DMS 273 treated with DMSO at 0.1 percent for 48 hours (cell line): ENCODE data around the gene IGSF9.

ENCODE experiments used
- DNase-seq: peaks from one replicate; lab custom pipeline; 2025; lab: John Stamatoyannopoulos, UW

IGSF9 gene

GRCh38 chr1:159974350-159974965 lies 29.0 kb upstream of the IGSF9 start:
- no peak for DNase-seq

DNA sequence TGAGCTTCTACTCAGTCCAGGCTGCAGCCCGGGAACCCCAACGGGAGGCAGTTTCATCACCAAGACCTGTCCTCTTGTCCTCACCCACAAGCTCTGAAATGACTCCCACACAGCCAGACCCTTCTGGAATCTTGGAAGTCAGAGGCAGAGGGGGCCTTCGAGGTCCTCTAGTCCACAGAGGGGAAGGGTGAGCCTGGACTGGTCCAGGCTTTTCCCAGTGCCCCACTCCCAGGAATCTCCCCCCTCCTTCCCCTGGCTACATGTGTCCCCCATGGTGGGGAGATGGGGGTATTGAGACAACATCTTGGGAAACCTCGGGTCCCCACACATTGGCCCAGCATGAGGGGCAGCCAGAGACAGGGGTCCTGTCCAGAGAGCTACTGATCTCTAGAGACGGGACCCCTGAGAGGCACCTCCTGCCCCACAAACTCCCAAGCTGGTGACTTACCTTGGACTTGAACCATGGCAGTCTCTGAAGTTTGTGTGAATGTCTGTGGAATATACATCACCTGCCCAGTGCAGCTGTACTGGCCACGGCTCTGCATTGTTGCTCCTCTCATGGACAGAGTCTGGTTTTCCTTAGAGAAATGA lies 28.0 kb upstream of the IGSF9 start:
- DNase-seq, result no peak

DNA sequence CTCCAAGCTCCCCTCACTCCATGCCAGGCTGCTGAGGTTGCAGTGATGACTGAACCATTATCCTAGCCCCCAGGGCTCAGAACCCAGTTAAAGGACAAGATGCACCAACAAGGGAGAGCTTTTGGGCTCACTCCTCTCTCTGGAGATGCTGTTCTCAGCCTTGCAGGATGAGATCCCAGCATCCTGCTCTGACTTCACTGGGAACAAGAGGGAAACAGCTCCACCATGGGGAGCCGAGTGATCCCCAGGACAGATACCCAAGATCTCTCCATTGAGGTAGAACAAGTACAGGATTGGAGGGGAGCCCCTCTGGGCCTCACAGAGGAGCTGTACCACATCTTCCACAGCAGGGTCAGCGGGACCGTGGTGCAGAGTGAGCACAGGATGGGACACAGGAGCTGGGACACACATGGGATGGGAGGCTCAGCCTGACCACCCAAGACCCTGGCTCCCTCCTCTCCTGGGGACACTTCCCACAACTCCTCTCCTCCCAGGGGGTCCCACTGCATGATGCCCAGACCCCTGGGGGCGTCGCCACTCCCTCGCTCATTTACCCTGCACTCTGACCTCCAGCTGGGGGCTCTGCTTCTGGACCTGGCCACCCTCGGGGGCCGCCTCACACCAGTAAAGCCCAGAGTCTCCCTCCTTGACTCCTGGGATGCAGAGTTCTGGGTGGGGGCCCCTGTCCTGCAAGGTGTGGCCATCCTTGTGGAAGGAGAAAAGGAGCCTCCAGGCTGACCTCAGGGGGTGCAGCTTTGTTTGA lies 27.2 kb upstream of the IGSF9 start:
- no peak for DNase-seq

- no peak for DNase-seq
Observed at GRCh38 chr1:159970932-159971342, 25.5 kb upstream of the IGSF9 start.

DNA sequence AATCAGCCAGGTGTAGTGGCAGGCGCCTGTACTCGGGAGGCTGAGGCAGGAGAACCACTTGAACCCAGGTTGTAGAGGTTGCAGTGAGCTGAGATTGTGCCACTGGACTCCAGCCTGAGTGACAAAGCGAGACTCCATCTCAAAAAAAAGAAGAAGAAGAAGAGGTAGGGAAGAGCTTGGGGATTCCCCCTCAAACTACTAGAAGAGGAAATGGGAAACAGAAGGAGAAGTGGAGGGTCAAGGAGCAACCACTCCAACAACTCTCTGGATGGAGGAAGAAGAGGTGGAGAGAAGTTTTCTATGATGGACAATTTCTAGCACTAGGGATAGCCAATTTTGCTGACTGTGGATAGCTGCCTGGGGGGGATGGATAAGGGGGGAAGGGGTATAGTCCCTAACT lies 23.5 kb upstream of the IGSF9 start:
- no peak for DNase-seq

- no peak for DNase-seq
Observed at GRCh38 chr1:159965263-159965662, 19.9 kb upstream of the IGSF9 start.

GRCh38 chr1:159964144-159964543 lies 18.7 kb upstream of the IGSF9 start:
- no peak for DNase-seq

DNA sequence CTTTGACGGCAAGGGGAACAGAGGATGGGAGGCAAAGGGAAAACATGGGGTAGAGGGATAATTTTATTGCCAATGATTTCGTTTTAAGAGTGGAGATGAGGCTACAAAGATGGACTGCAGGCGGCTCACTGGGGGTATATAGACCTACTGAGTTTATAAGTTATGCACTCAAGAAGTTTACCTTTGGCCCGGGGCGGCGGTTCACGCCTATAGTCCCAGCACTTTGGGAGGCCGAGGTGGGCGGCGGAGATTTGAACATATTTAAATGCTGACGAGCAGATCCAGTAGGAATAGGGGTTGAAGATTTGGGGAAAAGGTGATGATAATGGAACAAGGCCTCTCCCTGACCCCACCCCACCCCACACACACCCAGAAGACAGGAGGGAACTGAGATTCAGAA lies 16.8 kb upstream of the IGSF9 start:
- DNase-seq, result no peak

DNA sequence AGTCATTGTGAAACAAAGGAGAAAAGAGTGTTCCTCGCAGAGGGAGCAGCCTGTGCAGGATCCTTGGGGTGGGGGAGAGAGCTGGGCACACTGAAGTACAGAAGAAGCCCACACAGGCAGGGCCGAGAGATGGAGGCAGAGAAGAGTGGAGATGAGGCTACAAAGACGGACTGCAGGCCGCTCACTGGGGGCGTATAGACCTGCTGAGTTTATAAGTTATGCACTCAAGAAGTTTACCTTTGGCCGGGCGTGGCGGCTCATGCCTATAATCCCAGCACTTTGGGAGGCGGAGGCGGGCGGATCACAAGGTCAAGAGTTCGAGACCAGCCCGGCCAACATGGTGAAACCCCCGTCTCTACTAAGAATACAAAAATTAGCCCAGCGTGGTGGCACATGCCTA lies 16.2 kb upstream of the IGSF9 start:
- no peak for DNase-seq

DNA sequence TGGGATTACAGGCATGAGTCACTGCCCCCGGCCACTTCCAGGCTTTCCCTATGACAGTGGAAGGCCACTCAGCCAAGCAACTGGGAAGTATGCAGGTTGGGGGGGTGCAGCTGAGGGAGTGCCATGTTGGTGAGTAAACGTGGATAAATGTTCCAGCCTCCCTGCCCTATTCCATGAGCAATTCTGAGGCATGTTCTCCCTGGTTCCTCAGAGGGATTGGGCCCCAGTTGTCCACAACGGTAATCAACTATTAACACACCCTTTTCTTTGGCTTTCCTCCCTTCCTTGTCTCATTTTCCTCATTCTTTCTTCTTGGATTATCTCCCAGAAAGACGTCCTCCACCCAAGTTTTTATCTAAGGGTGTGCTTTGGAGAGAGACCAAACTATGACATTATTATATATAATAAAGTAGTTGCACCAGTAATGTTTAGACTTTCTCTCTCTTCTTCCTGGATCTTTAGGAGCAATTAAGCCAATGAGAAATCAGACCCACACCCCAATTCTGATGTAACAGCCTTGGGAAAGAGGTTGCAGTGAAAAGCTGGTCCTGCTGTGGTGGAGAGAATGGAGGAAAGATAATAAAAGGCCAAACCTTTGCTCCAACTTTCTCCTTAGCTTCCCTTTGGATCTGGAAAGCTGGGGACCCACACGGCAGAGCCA lies 15.4 kb upstream of the IGSF9 start:
- no peak for DNase-seq

DNA sequence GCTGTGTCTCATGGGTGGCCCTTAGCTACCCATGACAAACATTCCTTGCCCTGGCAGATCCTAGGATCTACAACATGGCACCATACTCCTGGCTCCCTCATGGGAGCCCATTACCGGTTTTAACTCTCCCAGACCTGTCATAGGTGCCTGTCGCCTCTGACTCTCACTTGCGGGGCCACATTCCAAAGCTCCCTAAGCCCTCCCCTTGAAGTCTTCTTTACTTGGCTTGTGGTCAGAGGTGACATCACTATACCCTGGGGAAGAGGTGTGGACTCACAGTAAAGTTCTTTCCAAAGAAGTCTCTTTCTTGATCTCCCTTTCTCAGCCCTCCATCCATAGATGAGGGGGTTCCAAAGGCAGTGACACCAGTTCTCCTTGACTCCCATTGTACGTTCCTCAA lies 14.0 kb upstream of the IGSF9 start:
- no peak for DNase-seq

DNA sequence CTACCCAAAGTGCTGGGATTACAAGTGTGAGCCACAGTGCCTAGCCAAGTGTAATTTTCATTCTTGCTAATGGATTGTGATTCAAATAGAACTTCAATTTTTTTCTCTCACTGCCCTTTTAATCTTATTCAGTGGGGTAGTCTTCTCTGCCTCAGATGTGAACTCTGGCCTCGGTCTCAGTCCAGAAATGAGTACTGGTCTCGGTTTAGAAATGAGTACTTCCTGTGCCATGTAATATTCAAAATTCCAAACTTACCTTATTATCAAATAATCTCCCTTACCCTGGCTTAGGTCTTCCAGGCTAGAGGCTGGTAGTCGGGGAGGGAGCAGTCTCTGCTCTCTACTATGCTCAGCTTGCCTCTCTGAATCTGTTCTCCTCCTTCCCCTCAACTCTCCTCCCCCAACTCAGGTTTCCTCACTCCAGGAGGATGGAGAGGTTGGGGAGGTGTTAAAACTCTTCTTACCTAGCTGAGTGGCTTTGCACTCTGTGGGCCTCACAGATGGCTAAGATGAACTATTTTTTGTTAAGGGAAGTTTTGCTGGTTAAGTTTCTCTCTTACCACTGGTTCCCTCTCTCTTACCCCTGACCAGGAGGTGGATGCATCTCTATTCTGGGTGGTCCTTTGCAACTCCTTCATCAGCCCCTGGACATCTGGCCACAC lies 13.4 kb upstream of the IGSF9 start:
- DNase-seq, result no peak

GRCh38 chr1:159957824-159958268 lies 12.4 kb upstream of the IGSF9 start:
- DNase-seq, result no peak

GRCh38 chr1:159955456-159955855 lies 10.0 kb upstream of the IGSF9 start:
- DNase-seq, result no peak

GRCh38 chr1:159953536-159954515 lies 8.4 kb upstream of the IGSF9 start, which contains the start of gene SLAMF9:
Gene SLAMF9, minus strand, starts transcription at chr1:159954237. Its CDS starts 100 bp downstream, at chr1:159954137.
- DNase-seq, result no peak

DNA sequence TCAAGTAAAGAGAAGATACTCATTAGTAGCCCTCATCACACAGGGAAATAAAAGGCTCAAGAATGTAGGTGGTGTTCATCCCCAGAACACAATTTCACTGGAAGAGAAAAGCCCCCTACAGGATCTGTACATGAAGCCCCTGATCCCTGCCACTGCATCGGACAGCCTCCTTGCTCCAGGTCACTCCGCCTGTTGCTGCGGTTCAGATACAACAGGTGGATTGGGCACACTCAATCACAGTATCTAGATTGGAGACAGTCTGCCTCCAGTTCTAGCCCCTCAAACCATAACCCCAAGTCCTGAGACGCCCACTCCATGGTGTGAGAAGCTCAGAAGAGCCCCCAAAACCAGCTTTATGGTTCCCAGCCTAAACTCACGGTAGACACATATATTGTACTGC lies 7.5 kb upstream of the IGSF9 start:
- no peak for DNase-seq

DNA sequence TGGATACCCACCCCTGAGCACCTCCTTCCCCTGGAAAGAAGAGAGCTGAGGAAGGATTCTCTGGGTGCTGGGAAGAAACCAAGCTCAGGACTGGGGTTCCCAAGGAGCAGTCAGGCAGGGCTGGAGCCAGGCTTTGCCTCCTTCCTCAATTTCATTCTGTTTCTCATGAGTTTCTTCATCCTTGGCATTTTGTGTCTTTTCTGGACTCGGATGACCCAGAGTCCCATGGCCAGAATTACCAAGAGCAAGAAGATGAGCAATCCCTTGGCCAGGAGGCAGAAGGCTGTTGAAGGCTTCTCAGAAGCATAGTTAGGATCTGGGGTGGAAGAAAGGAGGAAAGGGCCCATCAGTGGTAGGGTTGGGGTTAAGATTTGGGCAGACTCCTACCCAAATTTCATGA lies 6.1 kb upstream of the IGSF9 start:
- no peak for DNase-seq

GRCh38 chr1:159951016-159951415 lies 5.6 kb upstream of the IGSF9 start:
- DNase-seq, result no peak

DNA sequence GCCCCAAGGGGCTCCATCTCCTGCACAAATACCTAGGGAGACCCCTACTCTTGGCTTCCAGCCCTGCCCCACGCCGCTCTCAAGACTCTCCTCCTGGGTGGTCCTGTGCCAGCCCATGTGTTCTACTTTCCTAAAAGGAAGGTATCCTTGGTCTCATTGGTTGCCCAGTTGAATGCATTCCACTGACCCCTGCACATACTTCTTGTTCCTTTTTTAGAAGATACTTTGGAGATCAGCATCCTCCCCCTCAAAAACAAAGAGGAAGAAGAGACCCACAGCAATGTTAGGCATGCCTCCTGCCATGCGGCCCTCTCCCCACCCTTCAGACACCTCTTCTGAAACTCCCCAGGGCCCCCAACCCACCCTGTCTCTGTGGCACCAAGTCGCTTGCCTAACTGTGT lies 4.6 kb upstream of the IGSF9 start:
- no peak for DNase-seq

DNA sequence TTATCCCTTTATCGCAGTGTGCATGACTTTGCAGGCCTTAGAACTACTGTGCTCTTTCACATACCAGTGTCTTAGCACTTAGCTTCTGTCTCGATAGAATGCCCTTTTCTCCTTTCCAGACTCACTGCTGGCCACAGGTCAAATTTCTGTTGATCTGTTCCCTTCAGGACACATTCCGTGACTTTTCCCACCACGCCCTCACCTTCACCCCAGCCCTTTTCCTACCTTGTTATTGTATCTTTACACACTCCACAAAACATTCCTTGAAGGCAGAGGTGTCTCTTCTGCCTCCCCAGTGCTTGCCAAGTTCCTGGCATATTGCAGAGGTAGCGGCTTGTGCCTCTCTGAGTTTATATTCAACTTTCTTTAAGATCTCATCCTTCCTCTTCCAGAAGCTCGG lies 3.7 kb upstream of the IGSF9 start:
- DNase-seq, result no peak

- DNase-seq, result no peak
Observed at GRCh38 chr1:159947942-159948341, 2.5 kb upstream of the IGSF9 start.
